Activated T-cell treated with anti-CD3 and anti-CD28 coated beads for 4 hours (primary cell): ENCODE measurements around the gene RNU6-9.

Experiments
- DNase-seq: peaks from one replicate; pipeline ENCODE4 v3.0.0-alpha.2; 2020

RNU6-9 gene

DNA sequence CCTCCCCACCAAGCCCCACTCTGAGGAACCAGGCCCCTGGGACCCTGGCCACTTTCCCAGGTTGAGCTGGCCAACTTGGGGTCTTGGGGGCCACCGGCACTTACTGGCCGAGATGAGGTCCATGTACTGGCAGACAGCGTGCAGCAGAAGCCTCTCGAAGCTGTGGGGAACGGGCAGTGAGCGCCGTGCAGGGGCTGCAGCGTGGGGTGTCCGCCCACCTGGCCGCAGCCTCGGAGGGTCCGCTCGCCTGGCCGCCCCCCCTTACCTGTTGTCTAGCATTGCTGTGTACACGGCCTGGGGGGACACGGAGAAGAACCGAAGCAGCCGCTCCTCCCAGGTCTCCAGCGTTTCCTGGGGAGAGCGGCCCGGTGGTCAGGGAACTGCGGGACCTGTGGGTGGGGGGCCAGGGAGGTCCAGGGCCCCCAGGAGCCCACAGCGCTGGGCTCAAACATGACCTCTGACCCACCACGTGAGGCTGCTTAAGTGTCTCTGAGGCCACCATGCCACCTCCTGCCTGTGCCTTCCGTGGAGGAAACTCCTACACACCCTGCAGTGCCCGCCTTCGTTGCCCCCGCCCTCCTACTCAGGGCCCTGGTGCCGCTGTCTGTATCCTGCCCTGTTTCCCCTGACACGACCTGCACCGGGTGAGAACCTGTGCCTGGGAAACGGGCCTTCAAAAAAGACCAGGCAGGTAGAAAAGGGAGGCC, 6.2 kb downstream of the RNU6-9 start:
- DNase-seq, result no peak

DNA sequence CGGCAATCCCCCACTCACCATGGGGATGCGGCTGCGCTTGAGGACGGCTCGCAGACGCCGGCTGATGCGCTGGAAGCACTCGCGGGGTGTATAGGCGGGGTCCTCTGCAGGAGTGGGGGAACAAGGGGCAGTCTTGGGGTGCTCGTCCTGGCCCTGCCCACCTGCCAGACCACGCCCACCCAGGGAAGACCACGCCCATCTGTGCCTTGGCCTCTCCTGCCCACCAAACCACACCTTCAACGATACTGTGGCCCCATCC, 6.7 kb downstream of the RNU6-9 start:
- no peak for DNase-seq

DNA sequence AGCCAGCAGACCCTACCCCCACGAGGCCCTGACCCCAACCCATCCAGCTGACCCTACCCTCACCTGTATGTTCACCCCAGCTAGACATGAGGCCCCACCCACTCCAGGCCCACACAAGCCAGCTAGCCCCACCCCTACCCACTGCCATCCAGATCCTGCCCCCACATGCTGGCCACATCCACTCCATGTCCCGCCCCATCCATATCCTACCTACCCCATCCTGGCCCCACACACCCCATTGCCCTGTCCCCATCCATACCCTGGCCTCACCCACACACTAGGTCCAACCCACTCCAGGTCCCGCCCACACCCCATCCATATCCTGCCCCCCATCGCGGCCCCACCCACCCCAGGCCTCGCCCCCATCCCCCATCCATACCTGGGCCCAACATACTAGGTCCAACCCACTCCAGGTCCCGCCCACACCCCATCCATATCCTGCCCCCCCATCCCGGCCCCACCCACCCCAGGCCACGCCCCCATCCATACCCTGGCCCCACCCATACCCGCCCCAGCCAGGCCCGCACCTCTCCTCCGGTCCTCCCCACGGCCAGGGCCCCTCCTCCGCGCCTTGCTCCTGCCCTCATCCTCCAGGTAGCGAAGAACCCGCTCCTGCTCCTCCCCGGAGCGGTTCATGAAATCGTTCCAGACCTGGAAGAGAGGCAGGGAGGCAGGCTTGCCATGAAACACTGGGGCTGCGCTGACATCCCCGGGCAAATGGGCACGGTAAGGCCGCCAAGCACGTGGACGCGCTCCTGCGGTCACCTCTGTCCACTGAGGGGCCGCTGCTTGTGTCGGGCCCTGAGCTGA, 7.2 kb downstream of the RNU6-9 start:
- DNase-seq, result no peak

DNA sequence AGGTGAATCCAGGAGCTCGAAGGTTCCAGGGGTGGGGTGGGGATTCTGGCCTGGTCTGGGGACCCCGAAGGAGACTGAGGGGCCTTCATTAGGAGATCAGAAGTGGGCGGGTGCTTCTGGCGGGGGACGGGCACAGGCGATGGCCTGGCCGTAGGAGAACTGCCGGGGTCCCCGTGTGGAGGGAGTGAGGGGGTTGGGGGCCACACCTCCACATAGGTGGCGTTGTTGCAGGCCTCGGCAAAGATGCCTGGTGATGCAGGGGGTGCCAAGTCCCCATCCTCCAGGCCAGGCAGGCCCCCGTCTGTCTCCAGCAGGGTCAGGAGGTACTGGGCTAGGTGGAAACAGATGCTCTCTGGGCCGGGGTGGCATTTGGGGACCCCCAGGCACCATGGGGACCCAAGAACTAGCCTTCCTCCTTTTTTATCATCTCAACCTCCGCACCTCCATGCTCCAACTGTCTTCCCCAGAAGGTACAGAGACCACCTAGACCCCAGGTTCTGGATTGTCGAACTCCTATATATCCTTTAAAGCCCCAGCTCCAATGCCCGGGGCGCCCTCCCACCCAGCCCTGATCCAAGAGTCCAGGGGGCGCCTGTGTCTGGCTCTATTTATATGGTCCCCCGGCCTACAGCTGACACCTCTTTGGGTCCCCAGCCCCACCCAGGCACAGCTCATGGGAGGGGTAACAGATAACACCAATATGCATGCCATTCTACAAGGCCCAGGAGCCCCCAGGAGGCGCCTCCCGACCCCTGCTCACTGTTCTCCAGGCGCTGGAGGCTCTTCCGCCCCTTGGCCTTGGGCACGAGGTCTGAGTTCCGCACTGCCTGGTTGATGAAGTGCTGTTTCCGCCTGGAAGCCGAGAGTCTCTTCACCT, 8.2 kb downstream of the RNU6-9 start:
- no peak for DNase-seq

DNA sequence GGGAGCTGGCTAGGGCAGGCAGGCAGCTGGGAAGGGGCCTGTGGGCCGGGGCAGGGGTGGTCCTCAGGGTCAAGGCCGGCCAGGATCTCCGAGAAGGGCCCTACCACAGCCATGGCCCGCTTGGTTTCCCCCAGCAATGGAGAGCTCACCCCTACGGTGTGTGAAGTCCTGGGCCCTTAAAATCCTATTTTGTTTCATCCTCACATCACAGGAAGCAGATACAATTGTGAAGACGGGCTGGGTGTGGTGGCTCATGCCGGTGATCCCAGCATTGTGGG, 8.7 kb downstream of the RNU6-9 start:
- no peak for DNase-seq

DNA sequence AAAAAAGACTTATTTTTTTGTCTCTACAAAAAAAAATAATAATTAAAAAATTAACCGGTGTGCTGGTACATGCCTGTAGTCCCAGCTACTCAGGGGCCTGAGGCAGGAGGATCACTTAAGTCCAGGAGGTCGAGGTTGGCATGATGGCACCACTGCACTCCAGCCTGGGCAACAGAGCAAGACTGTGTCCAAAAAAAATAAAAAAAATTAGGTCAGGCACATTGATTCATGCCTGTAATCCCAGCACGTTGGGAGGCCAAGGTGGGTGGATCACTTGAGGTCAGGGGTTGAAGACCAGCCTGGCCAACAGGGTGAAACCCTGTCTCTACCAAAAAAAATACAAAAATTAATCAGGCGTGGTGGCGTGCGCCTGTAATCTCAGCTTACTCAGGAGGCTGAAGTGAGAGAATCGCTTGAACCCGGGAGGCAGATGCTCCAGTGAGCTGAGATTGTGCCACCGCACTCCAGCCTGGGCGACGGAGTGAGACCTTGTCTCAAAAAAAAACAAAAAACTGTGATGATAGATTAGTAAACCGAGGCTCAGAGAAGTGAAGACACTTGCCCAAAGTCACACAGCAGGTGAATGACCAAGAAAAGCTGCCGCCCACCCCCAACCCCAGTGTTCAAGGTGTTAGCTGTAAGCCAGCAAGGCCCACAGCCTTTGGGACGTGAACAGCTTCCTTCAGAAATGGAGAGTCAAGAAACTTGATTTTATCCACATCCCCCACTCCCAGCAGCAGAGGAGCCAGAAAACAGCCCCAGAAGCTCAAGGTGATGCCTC, 9.4 kb downstream of the RNU6-9 start:
- DNase-seq, result no peak

DNA sequence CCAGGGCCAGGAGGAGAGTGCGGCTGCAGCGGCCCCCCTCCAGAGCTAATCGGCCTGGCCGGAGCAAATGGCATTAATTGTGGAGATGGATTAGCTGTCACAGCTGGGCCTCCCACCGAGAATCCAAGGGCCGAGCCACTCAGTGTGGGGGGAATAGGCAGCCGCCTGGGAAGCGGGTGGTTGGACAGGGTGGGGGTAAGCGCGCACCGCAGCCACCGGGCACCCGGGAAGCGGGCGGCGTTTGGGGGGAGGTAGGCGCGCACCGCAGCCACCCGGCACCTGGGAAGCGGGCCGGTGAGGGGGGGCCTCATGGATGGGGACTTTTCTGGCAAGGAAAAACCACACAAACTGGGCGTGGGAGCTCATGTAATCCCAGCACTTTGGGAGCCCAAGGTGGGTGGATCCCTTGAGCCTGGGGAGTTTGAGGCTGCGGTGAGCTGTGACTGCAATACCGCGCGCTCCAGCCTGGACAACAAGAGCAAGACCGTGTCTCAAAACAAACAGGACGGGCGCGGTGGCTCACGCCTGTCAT, 10.0 kb downstream of the RNU6-9 start:
- DNase-seq, result no peak

DNA sequence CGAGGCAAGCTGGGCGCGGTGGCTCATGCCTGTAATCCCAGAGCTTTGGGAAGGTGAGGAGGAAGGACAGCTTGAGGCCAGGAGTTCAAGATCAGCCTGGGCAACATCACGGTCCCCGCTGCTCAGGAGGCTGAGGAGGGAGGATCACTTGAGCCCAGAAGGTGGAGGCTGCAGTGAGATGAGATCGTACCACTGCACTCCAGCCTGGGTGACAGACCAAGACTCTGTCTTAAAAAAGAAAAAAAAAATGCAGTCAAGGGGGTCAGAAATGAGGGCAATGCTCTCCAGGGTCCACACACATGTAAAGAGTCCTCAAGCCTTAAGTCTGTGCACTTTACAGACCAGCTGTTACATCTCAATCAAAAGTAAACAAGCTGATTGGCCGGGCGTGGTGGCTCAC, 11.3 kb downstream of the RNU6-9 start:
- DNase-seq, result no peak

DNA sequence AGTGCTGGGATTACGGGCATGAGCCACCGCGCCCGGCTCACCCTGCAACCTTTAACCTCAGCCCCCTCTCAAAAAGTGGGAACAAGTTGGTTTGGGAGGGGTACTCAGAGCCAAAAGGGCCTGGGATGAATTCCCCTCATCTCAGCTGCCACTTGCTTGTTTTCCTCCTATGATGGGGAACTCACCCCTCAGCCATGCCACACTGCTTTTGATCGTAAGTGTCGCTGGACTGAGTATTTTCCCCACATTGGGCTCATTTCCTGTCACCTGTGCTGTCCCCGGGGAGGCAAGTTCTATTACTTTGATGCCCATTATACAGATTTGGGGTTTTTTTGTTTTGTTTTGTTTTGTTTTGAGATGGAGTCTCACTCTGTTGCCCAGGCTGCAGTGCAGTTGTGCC, 13.2 kb downstream of the RNU6-9 start:
- no peak for DNase-seq

DNA sequence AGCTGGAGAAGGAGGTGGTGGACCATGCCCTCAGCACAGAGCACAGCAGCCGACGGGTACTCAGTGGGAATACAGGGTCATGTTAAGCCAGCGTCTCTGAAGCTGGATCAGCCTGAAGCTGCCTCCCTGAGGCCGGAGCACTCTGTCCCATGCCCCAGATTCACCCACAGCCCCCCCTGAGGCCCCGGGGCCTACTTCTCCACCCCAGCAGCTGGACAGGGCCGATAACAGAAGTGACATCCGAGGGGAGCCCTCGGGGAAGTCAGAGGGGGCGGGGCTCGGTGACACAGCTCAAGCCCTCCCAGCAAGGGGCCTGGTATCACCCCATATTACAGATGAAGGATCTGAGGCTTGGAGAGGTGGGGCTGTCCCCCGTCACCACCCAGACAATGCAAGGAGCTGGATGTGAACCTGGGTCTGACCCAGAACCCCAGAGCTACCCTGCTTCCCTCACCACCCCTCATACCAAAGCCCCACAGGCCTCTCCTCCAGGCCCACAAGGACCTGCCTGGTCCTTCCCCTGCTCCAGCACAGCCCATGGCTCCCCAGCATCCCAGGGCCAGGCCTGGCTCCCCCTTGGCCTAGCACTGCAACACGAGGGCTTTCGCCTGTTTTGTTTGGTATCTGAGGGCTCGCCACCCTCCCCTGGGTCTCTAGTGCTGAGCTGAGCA, 14.0 kb downstream of the RNU6-9 start:
- DNase-seq, result no peak

DNA sequence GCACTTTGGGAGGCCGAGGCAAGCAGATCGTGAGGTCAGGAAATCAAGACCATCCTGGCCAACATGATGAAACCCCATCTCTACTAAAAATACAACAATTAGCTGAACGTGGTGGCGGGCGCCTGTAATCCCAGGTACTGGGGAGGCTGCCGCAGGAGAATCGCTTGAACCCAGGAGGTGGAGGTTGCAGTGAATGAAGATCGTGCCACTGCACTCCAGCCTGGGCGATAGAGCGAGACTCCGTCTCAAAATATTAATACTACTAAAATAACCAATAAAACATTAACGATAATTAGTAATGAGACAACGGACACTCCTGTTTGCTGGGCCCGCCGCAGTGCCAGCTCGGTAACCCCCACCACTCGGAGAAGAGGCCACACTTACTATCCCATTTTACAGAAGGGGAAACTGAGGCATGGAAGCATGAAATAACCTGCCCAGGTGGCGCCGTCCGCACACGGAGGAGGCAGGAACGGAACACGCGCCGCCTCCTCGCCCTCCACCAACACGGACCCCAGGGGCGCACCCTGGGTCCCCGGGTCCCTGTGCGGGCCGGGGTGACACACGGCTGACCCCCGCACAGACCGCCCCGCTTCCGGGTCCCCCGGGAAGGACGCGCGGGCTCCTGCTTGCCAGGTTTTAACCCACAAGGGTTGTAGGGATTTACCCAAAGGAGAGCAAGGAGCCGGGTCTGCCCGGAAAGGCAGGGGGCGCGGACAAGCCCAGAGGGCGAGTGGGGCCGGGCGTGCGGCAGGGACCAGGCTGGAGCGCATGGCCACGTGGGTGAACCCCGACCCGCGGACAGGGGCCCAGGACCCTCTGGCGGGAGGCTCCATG, 18.1 kb downstream of the RNU6-9 start:
- no peak for DNase-seq

DNA sequence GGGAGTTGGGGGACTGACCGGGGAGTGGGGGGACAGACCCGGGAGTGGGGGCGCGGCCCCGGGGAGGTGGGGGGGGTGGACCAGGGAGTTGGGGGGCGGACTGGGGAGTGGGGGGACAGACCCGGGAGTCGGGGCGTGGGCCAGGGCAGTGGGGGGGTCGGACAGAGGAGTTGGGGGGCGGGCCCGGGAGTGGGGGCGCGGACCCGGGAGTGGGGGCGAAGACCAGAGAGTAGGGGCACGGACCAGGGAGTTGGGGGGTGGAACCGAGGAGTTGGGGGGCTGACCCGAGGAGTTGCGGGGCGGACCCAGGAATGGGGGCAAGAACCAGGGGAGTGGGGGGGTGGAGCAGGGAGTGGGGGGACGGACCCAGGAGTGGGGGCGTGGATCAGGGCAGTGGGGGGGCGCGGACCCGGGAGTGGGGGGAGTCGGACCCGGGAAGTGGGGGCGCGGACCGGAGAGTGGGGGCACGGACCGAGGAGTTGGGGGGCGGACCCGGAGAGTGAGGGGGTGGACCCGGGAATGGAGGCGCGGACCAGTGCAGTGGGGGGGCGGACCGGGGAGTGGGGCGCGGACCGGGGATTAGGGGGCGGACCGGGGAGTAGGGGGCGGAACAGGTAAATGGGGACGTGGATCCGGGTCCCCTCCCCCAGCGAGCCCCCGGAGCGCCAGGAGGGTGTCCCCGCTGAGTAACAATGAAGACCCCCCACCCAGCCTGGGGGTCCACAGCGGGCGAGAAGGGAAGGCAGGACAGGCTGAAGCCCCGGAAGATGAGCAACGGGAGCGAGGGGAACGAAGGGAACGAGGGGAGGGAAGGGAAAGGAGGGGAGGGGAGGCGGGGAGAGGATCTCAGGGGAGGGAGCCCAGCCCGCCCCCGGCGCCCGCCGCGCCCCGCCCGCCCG, 19.1 kb downstream of the RNU6-9 start:
- DNase-seq, result no peak

DNA sequence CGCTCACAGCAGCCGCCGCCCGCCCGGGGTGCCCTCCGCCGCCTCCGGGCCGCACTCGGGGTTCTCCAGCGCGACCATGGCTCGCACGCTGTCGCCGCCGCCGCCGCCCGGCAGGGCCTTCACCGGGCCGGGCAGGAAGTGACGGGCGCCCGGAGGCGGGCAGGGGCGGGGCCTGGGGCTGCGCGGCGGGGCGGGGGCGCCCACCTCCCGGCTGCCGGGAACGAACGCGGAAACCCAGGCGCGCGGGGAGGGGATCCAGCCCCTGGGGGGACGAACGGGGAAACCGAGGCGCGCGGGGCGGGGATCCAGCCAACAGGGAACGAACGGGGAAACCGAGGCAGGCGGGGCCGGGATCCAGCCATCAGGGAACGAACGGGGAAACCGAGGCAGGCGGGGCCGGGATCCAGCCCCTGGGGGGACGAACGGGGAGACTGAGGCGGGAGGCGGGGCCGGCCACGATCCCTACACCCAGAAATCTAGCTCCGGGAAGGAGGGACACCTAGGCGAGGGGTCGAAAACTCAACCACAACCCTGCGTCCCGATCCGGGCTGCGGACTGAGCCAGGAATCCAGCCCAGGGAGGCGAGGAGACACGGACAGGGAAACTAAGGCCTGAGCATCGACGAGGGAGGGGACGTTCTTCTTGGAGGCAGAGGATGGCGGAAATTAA, 19.9 kb downstream of the RNU6-9 start, which contains the start of gene R3HDM4:
R3HDM4 (minus strand) TSS at position 140 of the 669 bp plus-strand sequence; CDS start at position 78, 62 bp downstream.
- peak; percentile 79 for DNase-seq

DNA sequence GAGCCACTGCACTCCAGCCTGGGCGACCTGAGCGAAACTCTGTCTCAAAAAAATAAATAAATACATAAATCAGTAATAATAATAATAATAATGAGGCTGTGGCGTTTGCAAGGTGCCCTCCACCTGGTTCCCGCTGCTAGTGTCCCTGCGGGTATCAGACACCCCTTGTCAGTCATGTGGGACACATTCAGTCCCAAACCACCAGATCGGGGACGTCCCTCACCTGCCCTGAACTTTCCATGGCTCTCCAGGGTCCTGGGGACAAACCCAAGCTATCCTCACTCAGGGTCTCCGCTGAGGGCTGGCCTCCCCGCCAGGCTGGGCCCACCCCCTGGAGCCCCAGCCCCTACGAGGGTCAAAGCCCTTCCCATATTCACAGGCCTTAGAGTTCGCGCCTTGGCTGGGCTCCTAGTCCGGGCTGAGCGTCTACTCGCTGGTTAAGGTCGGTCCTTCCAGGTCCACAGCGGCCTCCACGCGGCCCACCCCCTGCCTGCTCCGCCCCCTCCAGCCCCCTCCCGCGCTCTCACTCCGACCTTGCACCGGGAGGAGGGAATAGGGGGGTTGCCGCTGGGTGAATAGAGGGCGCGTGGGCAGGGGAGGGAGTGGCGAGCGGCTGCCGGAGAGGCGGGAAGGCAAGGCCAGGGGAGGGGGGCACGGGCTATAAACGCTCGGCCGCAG, 23.5 kb downstream of the RNU6-9 start:
- no peak for DNase-seq

DNA sequence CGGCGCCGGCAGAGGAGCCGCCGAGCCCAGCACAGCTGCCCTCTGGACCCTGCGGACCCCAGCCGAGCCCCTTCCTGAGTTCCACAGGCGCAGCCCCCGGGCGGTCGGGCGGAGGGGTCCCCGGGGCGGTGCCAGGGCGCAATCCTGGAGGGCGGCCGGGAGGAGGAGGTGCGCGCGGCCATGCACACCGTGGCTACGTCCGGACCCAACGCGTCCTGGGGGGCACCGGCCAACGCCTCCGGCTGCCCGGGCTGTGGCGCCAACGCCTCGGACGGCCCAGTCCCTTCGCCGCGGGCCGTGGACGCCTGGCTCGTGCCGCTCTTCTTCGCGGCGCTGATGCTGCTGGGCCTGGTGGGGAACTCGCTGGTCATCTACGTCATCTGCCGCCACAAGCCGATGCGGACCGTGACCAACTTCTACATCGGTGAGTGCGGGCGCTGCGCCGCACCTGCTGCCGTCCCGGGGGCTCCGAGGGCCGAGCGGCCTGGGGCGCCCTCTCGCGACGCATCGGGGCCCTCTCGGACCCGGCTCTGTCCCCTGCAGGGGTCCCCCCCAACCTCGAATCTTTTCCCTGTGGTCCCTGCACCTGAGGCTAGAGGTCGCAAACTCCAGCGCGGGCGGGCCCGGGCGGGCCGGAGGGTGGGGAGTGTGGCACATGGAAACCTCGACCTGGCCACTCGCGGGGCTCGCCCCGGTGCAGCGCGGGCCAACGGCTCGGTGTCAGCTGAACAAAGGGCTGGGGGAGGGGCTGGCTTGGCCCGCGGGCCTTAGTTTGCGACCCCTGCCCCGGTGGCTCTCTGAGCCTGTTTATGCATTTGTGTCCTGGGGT, 24.3 kb downstream of the RNU6-9 start, which contains the start of gene KISS1R:
KISS1R (plus strand) TSS at position 11 of the 829 bp plus-strand sequence; CDS start at position 181, 170 bp downstream.
- DNase-seq, result no peak

DNA sequence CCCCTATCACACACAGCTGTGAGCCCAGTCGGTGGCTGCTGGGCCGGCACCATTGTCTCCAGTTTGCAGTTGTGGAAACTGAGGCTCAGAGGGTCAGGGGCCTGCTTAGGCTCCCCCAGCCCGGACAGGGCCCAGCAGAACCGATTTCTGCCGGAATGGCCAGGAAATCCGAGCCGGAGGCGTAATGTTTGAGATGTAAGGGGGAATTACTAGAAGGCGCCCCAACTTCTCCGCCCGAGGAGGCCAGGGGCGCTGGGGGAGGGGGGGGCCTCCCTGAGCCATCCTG, 24.8 kb downstream of the RNU6-9 start:
- DNase-seq, result no peak

DNA sequence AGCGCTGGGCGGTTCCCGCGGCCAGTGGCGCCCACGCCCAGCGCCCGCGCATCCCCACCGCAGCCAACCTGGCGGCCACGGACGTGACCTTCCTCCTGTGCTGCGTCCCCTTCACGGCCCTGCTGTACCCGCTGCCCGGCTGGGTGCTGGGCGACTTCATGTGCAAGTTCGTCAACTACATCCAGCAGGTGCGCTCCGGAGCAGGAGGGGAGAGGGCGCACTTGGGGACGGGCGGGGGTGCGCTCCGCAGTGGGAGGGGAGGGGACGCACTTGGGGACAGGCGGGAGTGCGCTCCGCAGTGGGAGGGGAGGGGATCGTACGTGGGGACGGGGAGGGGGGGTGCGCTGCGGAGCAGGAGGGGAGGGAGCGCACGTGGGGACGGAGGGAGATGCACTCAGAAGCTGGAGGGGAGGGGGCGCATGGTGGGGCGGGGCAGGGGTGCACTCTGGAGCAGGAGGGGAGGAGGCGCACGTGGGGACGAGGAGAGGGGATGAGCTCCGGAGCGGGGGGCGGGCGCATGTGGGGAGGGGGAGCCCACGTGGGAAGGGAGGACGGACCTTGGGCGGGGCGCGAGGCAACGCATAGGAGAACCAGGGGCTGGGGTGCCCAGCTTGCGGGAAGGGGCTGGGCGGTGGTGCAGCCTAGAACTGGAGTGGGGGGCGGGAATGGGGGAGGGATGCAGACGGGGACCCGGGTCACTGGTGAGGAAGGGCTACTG, 25.4 kb downstream of the RNU6-9 start:
- no peak for DNase-seq
